HFFc6 (cell line): ENCODE data around the gene TRAK2. TPM values are rescaled to one million over a fixed set of nuclear protein-coding genes. Genes with fewer than 3 reads are reported as not detected.

Experiments used
- DNase-seq: peaks from one replicate; pipeline ENCODE4 v3.0.0-alpha.2; 2018
- H3K27ac Mint-ChIP-seq: 2 replicates; pipeline ENCODE4 v1.8.0; 2020; ENCODE audit warnings: mild to moderate bottlenecking, mixed read lengths
- H3K27me3 Mint-ChIP-seq: 2 replicates; pipeline ENCODE4 v1.8.0; 2021; ENCODE audit warnings: mild to moderate bottlenecking, moderate library complexity, mixed read lengths; ENCODE audit not compliant: insufficient read depth
- H3K36me3 Mint-ChIP-seq: 2 replicates; pipeline ENCODE4 v1.8.0; 2021; ENCODE audit warnings: low read depth, mixed read lengths
- H3K4me1 Mint-ChIP-seq: 2 replicates; pipeline ENCODE4 v1.8.0; 2020; ENCODE audit warnings: low read depth, mixed read lengths
- H3K4me3 Mint-ChIP-seq: 2 replicates; pipeline ENCODE4 v1.8.0; 2020; ENCODE audit warnings: mild to moderate bottlenecking, moderate library complexity, mixed read lengths
- H3K9me3 Mint-ChIP-seq: 2 replicates; pipeline ENCODE4 v1.8.0; 2020; ENCODE audit warnings: mild to moderate bottlenecking, mixed read lengths
- CTCF ChIP-seq: fragments of 200-600 bp; sonication (generic); IDR thresholded peaks from 2 replicates; pipeline ENCODE4 v1.5.0; 2021; ENCODE audit warnings: antibody characterized with exemption, mild to moderate bottlenecking
- total RNA-seq, 6 experiments: library from RNA; stranded (reverse); fragmentation: NEBNext Ultra II Directional; extraction: Animal tissue kit (Norgen Biotek cat#: 25700); gene quantifications; 2 replicates in 1 of 6; 3 replicates in 5 of 6; pipeline ENCODE4 v1.2.3, GENCODE V29; 2021

The TRAK2 gene
- total RNA-seq, 6 experiments from 2014 or later: 43.2 to 55.8 (median 54.0) TPM

GRCh38 chr2:201329409-201329808 is 121.8 kb downstream of the TRAK2 start:
- H3K27me3 Mint-ChIP-seq: no peaks in the 10 kb centered on the region
- peaks cover 40% of the 10 kb centered on the region for H3K36me3 Mint-ChIP-seq
- H3K4me3 Mint-ChIP-seq: no peak overlapping the region
- no peaks in the 10 kb centered on the region; the same call in 1 of the 2 replicates for H3K4me1 Mint-ChIP-seq
- no peak for TF ChIP-seq CTCF
- H3K9me3 Mint-ChIP-seq: peaks cover 6% of the 10 kb centered on the region; the same call in 1 of the 2 replicates
- DNase-seq: no peak
- no peak overlapping the region for H3K27ac Mint-ChIP-seq

GRCh38 chr2:201327678-201328077 is 123.6 kb downstream of the TRAK2 start:
- H3K4me1 Mint-ChIP-seq: no peaks in the 10 kb centered on the region; the same call in 1 of the 2 replicates
- peaks cover 17% of the 10 kb centered on the region for H3K9me3 Mint-ChIP-seq
- no peak for DNase-seq
- H3K27ac Mint-ChIP-seq: no peak overlapping the region
- no peak overlapping the region for H3K4me3 Mint-ChIP-seq
- TF ChIP-seq CTCF: no peak
- peaks cover 50% of the 10 kb centered on the region for H3K36me3 Mint-ChIP-seq
- H3K27me3 Mint-ChIP-seq: no peaks in the 10 kb centered on the region

Other genes starting within 250 kb of the TRAK2 start
- gene CASP8, start 190.9 kb downstream of the TRAK2 start, total RNA-seq: 10 to 100 TPM; 10.4 to 15.4 (median 14.4) TPM
- gene FLACC1, start 94.1 kb downstream of the TRAK2 start, total RNA-seq: 1 to 10 TPM in 3 of 6 experiments, under 1 TPM in 3; 0.51 to 1.6 (median 0.87) TPM
- gene STRADB, start 282 bp upstream of the TRAK2 start, total RNA-seq: 10 to 100 TPM; 37.7 to 51.0 (median 43.5) TPM
- 10 to 100 TPM; 76.2 to 96.5 (median 83.3) TPM for gene TMEM237, start 192.0 kb upstream of the TRAK2 start, total RNA-seq
- gene MPP4, start 247.2 kb upstream of the TRAK2 start, total RNA-seq: 1 to 10 TPM; 2.7 to 6.7 (median 3.7) TPM